Gastrocnemius medialis (tissue), 4 donors: ENCODE results near the gene KCNIP3.

Experiments
- POLR2A ChIP-seq, 2 donors: fragments of 450-650 bp; IDR thresholded peaks; one replicate each; pipeline ENCODE4 v1.6.1; 2017; ENCODE audit warnings: antibody characterized with exemption in 2 of 2, mild to moderate bottlenecking in 2 of 2, moderate library complexity in 2 of 2
- TF ChIP-seq, protein P1 (sequence below), 5 experiments: fragments of 450-650 bp in 3 of 5; fragments of 200-600 bp in 2 of 5; sonication (generic) in 2 of 5; IDR thresholded peaks in 4 of 5; conservative IDR thresholded peaks in 1 of 5; 1 replicate in 4 of 5; 2 replicates in 1 of 5; pipeline ENCODE4 v1.5.1; 2016 to 2019; ENCODE audit warnings: antibody characterized with exemption in 5 of 5, mild to moderate bottlenecking in 3 of 5, moderate library complexity in 3 of 5

DNA sequence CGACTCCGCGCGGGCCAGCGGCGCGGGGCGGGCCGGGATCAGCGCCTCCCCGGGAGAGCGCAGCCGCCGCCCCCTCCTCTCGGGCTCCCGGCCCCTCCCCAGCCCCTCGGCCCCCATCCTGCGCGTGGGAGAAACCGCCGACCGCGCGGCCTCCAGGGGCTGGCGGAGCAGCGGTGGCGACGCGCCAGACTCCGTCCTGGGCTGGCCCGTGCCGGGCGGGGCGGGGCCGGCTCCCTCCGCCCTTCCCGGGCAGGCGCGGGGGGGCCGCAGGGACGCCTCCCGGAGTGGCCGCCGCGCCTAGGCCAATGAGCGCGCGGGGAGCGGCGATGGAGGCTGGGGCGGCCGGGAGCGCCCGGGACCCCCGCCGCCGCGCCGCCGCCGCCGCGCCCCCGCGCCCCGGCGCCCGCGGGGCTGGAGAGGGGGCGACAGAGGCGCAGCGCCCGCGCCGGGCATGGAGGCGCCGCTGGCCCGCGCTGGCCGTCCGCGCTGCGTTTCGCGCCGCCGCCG lies 49.1 kb downstream of the KCNIP3 start:
- TF ChIP-seq, protein P1, sequence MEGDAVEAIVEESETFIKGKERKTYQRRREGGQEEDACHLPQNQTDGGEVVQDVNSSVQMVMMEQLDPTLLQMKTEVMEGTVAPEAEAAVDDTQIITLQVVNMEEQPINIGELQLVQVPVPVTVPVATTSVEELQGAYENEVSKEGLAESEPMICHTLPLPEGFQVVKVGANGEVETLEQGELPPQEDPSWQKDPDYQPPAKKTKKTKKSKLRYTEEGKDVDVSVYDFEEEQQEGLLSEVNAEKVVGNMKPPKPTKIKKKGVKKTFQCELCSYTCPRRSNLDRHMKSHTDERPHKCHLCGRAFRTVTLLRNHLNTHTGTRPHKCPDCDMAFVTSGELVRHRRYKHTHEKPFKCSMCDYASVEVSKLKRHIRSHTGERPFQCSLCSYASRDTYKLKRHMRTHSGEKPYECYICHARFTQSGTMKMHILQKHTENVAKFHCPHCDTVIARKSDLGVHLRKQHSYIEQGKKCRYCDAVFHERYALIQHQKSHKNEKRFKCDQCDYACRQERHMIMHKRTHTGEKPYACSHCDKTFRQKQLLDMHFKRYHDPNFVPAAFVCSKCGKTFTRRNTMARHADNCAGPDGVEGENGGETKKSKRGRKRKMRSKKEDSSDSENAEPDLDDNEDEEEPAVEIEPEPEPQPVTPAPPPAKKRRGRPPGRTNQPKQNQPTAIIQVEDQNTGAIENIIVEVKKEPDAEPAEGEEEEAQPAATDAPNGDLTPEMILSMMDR (IDR thresholded peaks at IDR 0.05 in 4 of 5, conservative IDR thresholded peaks at IDR 0.05 in 1 of 5): no peak
- no peak for TF ChIP-seq POLR2A (IDR thresholded peaks at IDR 0.05)
